B cell (primary cell): Measurements from ENCODE around the gene IVL. TPM values are rescaled to one million over a fixed set of nuclear protein-coding genes. Genes with fewer than 3 reads are reported as not detected.

Experiments
- polyA plus RNA-seq: library from polyadenylated mRNA; depleted of rRNA; stranded (reverse); fragments of >200 nt; gene quantifications from 2 replicates; pipeline ENCODE4 v1.2.3, GENCODE V29; 2012
- total RNA-seq, 2 donors: library from RNA; stranded (reverse); fragments of 120-200 nt in 1 of 2; gene quantifications; 1 replicate in 1 of 2; 2 replicates in 1 of 2; pipeline versions ENCODE4 v1.2.3 to v1.2.4, GENCODE V29; 2013 to 2022

IVL gene
- total and polyA plus RNA-seq, 2 donors (not counting 1 experiment from before 2014, with no cell fraction given), result not detected

Other genes starting within 250 kb of the IVL start
- not detected in 2 replicates for gene LCE2D, start 245.2 kb upstream of the IVL start, total RNA-seq
- not detected in 2 replicates for gene LCE2D, start 245.2 kb upstream of the IVL start, polyA plus RNA-seq
- gene LCE2C, start 233.3 kb upstream of the IVL start, total RNA-seq, result not detected in 2 replicates
- not detected in 2 replicates for gene LCE2C, start 233.3 kb upstream of the IVL start, polyA plus RNA-seq
- not detected in 2 replicates for gene LCE2B, start 222.4 kb upstream of the IVL start, total RNA-seq
- not detected in 2 replicates for gene LCE2B, start 222.4 kb upstream of the IVL start, polyA plus RNA-seq
- gene LCE2A, start 210.2 kb upstream of the IVL start, total RNA-seq, result not detected in 2 replicates
- not detected in 2 replicates for gene LCE2A, start 210.2 kb upstream of the IVL start, polyA plus RNA-seq
- gene LCE4A, start 200.4 kb upstream of the IVL start, total RNA-seq, result not detected in 2 replicates
- gene LCE4A, start 200.4 kb upstream of the IVL start, polyA plus RNA-seq, result not detected in 2 replicates
- gene KPRP, start 150.5 kb upstream of the IVL start, total RNA-seq, result not detected in 2 replicates
- gene KPRP, start 150.5 kb upstream of the IVL start, polyA plus RNA-seq, result not detected in 2 replicates
- not detected in 2 replicates for gene LCE1F, start 133.4 kb upstream of the IVL start, total RNA-seq
- gene LCE1F, start 133.4 kb upstream of the IVL start, polyA plus RNA-seq, result not detected in 2 replicates
- gene LCE1E, start 122.3 kb upstream of the IVL start, total RNA-seq, result not detected in 2 replicates
- gene LCE1E, start 122.3 kb upstream of the IVL start, polyA plus RNA-seq, result not detected in 2 replicates
- gene LCE1D, start 111.8 kb upstream of the IVL start, total RNA-seq, result not detected in 2 replicates
- gene LCE1D, start 111.8 kb upstream of the IVL start, polyA plus RNA-seq, result not detected in 2 replicates
- gene LCE1C, start 101.9 kb upstream of the IVL start, total RNA-seq, result not detected in 2 replicates
- gene LCE1C, start 101.9 kb upstream of the IVL start, polyA plus RNA-seq, result not detected in 2 replicates
- gene LCE1B, start 96.6 kb upstream of the IVL start, total RNA-seq, result not detected in 2 replicates
- gene LCE1B, start 96.6 kb upstream of the IVL start, polyA plus RNA-seq, result not detected in 2 replicates
- not detected in 2 replicates for gene LCE1A, start 81.1 kb upstream of the IVL start, total RNA-seq
- not detected in 2 replicates for gene LCE1A, start 81.1 kb upstream of the IVL start, polyA plus RNA-seq
- not detected in 2 replicates for gene LCE6A, start 65.7 kb upstream of the IVL start, total RNA-seq
- gene LCE6A, start 65.7 kb upstream of the IVL start, polyA plus RNA-seq, result not detected in 2 replicates
- not detected in 2 replicates for gene LCE7A, start 48.5 kb upstream of the IVL start, total RNA-seq
- not detected in 2 replicates for gene LCE7A, start 48.5 kb upstream of the IVL start, polyA plus RNA-seq
- not detected in 2 replicates for gene SMCP, start 30.2 kb upstream of the IVL start, total RNA-seq
- not detected in 2 replicates for gene SMCP, start 30.2 kb upstream of the IVL start, polyA plus RNA-seq
- not detected in 2 replicates for gene SPRR5, start 38.7 kb downstream of the IVL start, total RNA-seq
- not detected in 2 replicates for gene SPRR5, start 38.7 kb downstream of the IVL start, polyA plus RNA-seq
- gene SPRR4, start 62.1 kb downstream of the IVL start, total RNA-seq, result not detected in 2 replicates
- not detected in 2 replicates for gene SPRR4, start 62.1 kb downstream of the IVL start, polyA plus RNA-seq
- gene SPRR1A, start 75.5 kb downstream of the IVL start, total RNA-seq, result not detected in 2 replicates
- not detected in 2 replicates for gene SPRR1A, start 75.5 kb downstream of the IVL start, polyA plus RNA-seq
- not detected in 2 replicates for gene SPRR3, start 93.2 kb downstream of the IVL start, total RNA-seq
- not detected in 2 replicates for gene SPRR3, start 93.2 kb downstream of the IVL start, polyA plus RNA-seq
- not detected in 2 replicates for gene SPRR1B, start 122.7 kb downstream of the IVL start, total RNA-seq
- not detected in 2 replicates for gene SPRR1B, start 122.7 kb downstream of the IVL start, polyA plus RNA-seq
- gene SPRR2D, start 132.6 kb downstream of the IVL start, total RNA-seq, result not detected in 2 replicates
- not detected in 2 replicates for gene SPRR2D, start 132.6 kb downstream of the IVL start, polyA plus RNA-seq
- not detected in 2 replicates for gene SPRR2A, start 149.0 kb downstream of the IVL start, total RNA-seq
- gene SPRR2A, start 149.0 kb downstream of the IVL start, polyA plus RNA-seq, result not detected in 2 replicates
- not detected in 2 replicates for gene SPRR2B, start 163.1 kb downstream of the IVL start, total RNA-seq
- not detected in 2 replicates for gene SPRR2B, start 163.1 kb downstream of the IVL start, polyA plus RNA-seq
- not detected in 2 replicates for gene SPRR2E, start 186.0 kb downstream of the IVL start, total RNA-seq
- gene SPRR2E, start 186.0 kb downstream of the IVL start, polyA plus RNA-seq, result not detected in 2 replicates
- gene SPRR2F, start 205.0 kb downstream of the IVL start, total RNA-seq, result not detected in 2 replicates
- not detected in 2 replicates for gene SPRR2F, start 205.0 kb downstream of the IVL start, polyA plus RNA-seq
- gene SPRR2G, start 242.3 kb downstream of the IVL start, total RNA-seq, result not detected in 2 replicates
- gene SPRR2G, start 242.3 kb downstream of the IVL start, polyA plus RNA-seq, result not detected in 2 replicates